Measurements from ENCODE around the gene PUS1. TPM values are rescaled to one million over a fixed set of nuclear protein-coding genes. Genes with fewer than 3 reads are reported as not detected.
A peak's percentile ranks its signal among the peaks of the same experiment; 100 is the strongest.

The PUS1 gene
- total and polyA plus RNA-seq, 9 of the 15 experiments (the other 6 are each of a cell fraction or from before 2014, with no cell fraction given) = 1.9 to 90.8 (median 30.0) TPM

DNA sequence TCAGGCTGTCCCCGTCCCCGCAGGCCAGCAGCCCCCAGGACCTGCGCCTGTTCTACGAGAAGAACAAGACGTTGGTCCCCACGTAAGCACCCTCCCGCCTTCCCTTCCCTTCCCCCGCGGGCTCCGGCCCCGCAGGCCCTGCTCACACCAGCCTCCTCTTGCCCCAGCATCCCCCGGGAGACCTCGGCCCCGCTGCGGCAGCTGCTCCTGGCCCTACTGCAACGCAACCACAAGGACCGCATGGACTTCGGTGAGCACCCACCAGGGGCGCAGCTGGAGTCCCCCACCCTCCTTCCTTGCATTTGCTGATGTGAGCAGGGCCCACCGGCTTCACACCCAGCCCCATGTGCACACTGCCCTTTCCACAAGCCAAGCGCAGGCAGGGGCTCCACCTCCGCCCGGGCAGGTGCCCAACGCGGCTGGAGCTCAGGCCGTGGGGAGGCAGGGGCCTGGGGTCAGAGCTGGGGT, 19.3 kb upstream of the PUS1 start (continued):
- TF ChIP-seq, protein P1, sequence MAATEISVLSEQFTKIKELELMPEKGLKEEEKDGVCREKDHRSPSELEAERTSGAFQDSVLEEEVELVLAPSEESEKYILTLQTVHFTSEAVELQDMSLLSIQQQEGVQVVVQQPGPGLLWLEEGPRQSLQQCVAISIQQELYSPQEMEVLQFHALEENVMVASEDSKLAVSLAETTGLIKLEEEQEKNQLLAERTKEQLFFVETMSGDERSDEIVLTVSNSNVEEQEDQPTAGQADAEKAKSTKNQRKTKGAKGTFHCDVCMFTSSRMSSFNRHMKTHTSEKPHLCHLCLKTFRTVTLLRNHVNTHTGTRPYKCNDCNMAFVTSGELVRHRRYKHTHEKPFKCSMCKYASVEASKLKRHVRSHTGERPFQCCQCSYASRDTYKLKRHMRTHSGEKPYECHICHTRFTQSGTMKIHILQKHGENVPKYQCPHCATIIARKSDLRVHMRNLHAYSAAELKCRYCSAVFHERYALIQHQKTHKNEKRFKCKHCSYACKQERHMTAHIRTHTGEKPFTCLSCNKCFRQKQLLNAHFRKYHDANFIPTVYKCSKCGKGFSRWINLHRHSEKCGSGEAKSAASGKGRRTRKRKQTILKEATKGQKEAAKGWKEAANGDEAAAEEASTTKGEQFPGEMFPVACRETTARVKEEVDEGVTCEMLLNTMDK (IDR thresholded peaks at IDR 0.05; ENCODE audit: borderline replicate concordance, insufficient read depth, low read depth, low read length, poor library complexity, severe bottlenecking) = no peak
- TF ChIP-seq ZNF592 (IDR thresholded peaks at IDR 0.05) = no peak
- TF ChIP-seq RAD21 (CRISPR knock-in tag; conservative IDR thresholded peaks at IDR 0.05 in 1 of 2, IDR thresholded peaks at IDR 0.05 in 1 of 2) = no peak
- TF ChIP-seq, protein P2, sequence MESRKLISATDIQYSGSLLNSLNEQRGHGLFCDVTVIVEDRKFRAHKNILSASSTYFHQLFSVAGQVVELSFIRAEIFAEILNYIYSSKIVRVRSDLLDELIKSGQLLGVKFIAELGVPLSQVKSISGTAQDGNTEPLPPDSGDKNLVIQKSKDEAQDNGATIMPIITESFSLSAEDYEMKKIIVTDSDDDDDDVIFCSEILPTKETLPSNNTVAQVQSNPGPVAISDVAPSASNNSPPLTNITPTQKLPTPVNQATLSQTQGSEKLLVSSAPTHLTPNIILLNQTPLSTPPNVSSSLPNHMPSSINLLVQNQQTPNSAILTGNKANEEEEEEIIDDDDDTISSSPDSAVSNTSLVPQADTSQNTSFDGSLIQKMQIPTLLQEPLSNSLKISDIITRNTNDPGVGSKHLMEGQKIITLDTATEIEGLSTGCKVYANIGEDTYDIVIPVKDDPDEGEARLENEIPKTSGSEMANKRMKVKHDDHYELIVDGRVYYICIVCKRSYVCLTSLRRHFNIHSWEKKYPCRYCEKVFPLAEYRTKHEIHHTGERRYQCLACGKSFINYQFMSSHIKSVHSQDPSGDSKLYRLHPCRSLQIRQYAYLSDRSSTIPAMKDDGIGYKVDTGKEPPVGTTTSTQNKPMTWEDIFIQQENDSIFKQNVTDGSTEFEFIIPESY (CRISPR knock-in tag; IDR thresholded peaks at IDR 0.05) = peak; percentile 24; the same call in 1 of the 2 replicates
